BLaER1 treated with 17β-estradiol and CSF1 and Interleukin-3, amounts not matched to agents 10 nM and 100 nM (cell line): Measurements from ENCODE around the gene DIO1.

Experiments used
- H3K27ac ChIP-seq, 11 experiments: shearing (Covaris generic); formaldehyde crosslinking; 2 replicates each; pipeline ENCODE4 v1.8.1; 2022
- H3K27me3 ChIP-seq, 11 experiments: shearing (Covaris generic); formaldehyde crosslinking; 2 replicates each; pipeline ENCODE4 v1.8.1; 2022
- H3K36me3 ChIP-seq, 11 experiments: shearing (Covaris generic); formaldehyde crosslinking; 2 replicates each; pipeline ENCODE4 v1.8.1; 2022
- H3K4me1 ChIP-seq, 10 experiments: shearing (Covaris generic); formaldehyde crosslinking; 2 replicates each; pipeline ENCODE4 v1.8.1; 2022
- H3K4me2 ChIP-seq, 11 experiments: shearing (Covaris generic); formaldehyde crosslinking; 2 replicates each; pipeline ENCODE4 v1.8.1; 2022
- H3K4me3 ChIP-seq, 10 experiments: shearing (Covaris generic); formaldehyde crosslinking; 2 replicates each; pipeline ENCODE4 v1.8.1; 2022
- H3K9ac ChIP-seq, 11 experiments: shearing (Covaris generic); formaldehyde crosslinking; 2 replicates each; pipeline ENCODE4 v1.8.1; 2022
- H3K9me3 ChIP-seq, 11 experiments: shearing (Covaris generic); formaldehyde crosslinking; replicated peaks in 1 of 11; 2 replicates each; pipeline ENCODE4 v1.8.1; 2022
- H4K20me1 ChIP-seq, 11 experiments: shearing (Covaris generic); formaldehyde crosslinking; 2 replicates each; pipeline ENCODE4 v1.8.1; 2022
- Cebpa-rat ChIP-seq, 11 experiments: shearing (Covaris generic); IDR thresholded peaks; 2 replicates each; pipeline ENCODE4 v1.8.1; 2022

DIO1 gene

GRCh38 chr1:53890522-53890941, 3.5 kb upstream of the DIO1 start:
- no peaks in the 10 kb centered on the region for H3K9me3 ChIP-seq
- H4K20me1 ChIP-seq = no peaks in the 10 kb centered on the region
- peak overlapping the region in 7 of 11 experiments; percentile 80 to 89 (median 84); a peak in 11 of 22 replicates for H3K27ac ChIP-seq
- no peaks in the 10 kb centered on the region for H3K27me3 ChIP-seq
- H3K36me3 ChIP-seq = peaks cover 0 to 29% (median 5%) of the 10 kb centered on the region in 11 experiments; a peak in 12 of 22 replicates
- H3K4me2 ChIP-seq = peak overlapping the region; percentile 70 to 96 (median 82)
- peak overlapping the region in 9 of 11 experiments; percentile 79 to 89 (median 85); a peak in 14 of 22 replicates for H3K9ac ChIP-seq
- no peak for TF ChIP-seq Cebpa-rat (IDR thresholded peaks at IDR 0.05)
- H3K4me1 ChIP-seq = peaks cover 38 to 71% (median 45%) of the 10 kb centered on the region in 10 experiments
- H3K4me3 ChIP-seq = peak overlapping the region in 8 of 10 experiments; percentile 79 to 93 (median 88); a peak in 8 of 20 replicates

DNA sequence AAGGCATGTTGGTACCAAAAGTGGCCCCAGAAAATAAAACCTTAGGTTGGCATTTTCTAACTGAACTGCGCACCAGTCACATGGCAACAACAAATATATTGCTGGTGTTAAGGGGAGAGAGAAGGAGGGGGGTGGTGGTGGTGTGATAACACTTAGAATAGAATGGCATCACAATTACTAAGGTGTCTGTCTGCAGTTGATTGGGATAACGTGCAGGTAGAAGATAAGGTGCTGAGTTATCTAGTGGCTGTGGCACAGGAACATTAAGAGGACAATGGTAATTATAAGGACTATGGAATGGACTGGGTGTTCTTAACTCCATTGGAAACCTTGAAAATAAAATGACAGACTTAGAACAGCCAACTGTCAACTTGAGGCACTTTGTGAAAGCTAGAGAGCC, 3.0 kb upstream of the DIO1 start:
- Histone ChIP-seq H4K20me1 (no peaks in the 10 kb centered on the region), H3K9me3 (no peaks in the 10 kb centered on the region), H3K9ac (no peak overlapping the region), H3K4me2 (peak overlapping the region; percentile 70 to 96 (median 82); a peak in 18 of 22 replicates), H3K4me1 (peaks cover 38 to 76% (median 45%) of the 10 kb centered on the region in 10 experiments), H3K27me3 (no peaks in the 10 kb centered on the region), H3K36me3 (peaks cover 0 to 24% (median 5%) of the 10 kb centered on the region in 11 experiments; a peak in 12 of 22 replicates), H3K4me3 (no peak overlapping the region), H3K27ac (no peak overlapping the region)
- TF ChIP-seq Cebpa-rat (IDR thresholded peaks at IDR 0.05) = no peak

DNA sequence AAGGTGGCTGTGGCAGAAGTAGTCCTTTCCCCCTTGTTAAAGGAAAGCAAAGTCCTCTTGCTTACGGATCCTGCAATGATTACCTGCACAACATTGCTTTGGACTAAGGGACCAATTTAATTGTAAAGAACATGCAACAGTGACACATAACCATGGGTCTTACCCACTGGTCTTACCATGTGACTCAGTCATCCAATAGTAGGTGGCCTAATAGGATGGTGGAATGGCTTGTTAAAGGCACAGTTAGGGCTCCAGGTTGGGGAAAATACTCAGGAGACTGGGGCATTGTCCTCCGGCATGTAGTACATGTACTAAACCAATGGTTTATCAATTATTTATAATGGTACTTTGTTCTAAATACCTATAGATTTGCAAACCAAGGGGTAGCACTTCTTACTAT, 2.3 kb upstream of the DIO1 start:
- peak overlapping the region in 4 of 11 experiments; percentile 62 to 82 (median 69); a peak in 5 of 22 replicates for H3K4me2 ChIP-seq
- TF ChIP-seq Cebpa-rat (IDR thresholded peaks at IDR 0.05) = no peak
- no peak overlapping the region for H3K27ac ChIP-seq
- no peaks in the 10 kb centered on the region for H4K20me1 ChIP-seq
- peaks cover 38 to 83% (median 45%) of the 10 kb centered on the region in 10 experiments for H3K4me1 ChIP-seq
- H3K9me3 ChIP-seq = no peaks in the 10 kb centered on the region
- no peaks in the 10 kb centered on the region for H3K27me3 ChIP-seq
- peaks cover 0 to 18% (median 4%) of the 10 kb centered on the region in 11 experiments; a peak in 12 of 22 replicates for H3K36me3 ChIP-seq
- no peak overlapping the region for H3K4me3 ChIP-seq
- H3K9ac ChIP-seq = no peak overlapping the region

DNA sequence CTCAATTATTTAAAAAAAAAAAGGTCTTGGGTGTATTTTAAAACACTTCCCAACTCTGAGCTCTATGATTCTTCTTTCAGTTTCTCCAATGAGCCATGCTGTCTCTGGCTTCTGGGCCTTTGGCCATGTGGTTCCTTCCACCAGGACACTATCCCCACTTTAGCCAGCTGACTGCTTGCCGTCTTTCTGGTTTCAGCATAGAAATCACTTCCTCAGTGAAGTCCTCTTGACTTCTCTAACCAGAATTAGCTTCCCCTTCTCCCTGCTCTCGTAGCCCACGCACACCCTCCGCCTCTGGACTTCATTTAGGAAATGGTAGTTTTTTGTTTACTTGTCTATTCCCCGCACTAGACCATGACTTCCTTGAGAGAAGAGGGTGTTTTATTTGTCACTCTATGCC, 1.1 kb upstream of the DIO1 start:
- no peak for TF ChIP-seq Cebpa-rat (IDR thresholded peaks at IDR 0.05)
- Histone ChIP-seq H3K9ac (peak overlapping the region in 6 of 11 experiments; percentile 1 to 55 (median 34); a peak in 7 of 22 replicates), H3K9me3 (no peaks in the 10 kb centered on the region), H3K27ac (peak overlapping the region in 8 of 11 experiments; percentile 5 to 76 (median 64); a peak in 14 of 22 replicates), H3K4me2 (peak overlapping the region; percentile 18 to 82 (median 51); a peak in 20 of 22 replicates), H3K4me1 (peaks cover 36 to 90% (median 40%) of the 10 kb centered on the region in 10 experiments), H3K27me3 (no peaks in the 10 kb centered on the region), H3K4me3 (no peak overlapping the region), H3K36me3 (peaks cover 0 to 6% (median 0%) of the 10 kb centered on the region in 11 experiments; a peak in 7 of 22 replicates), H4K20me1 (no peaks in the 10 kb centered on the region)

- H3K4me3 ChIP-seq = no peak overlapping the region
- peaks cover 24 to 76% (median 27%) of the 10 kb centered on the region in 10 experiments for H3K4me1 ChIP-seq
- H3K4me2 ChIP-seq = peak overlapping the region in 2 of 11 experiments; percentile 41 to 71; a peak in 4 of 22 replicates
- H3K36me3 ChIP-seq = no peaks in the 10 kb centered on the region
- H3K9ac ChIP-seq = no peak overlapping the region
- H4K20me1 ChIP-seq = no peaks in the 10 kb centered on the region
- no peak overlapping the region for H3K27ac ChIP-seq
- H3K27me3 ChIP-seq = no peaks in the 10 kb centered on the region
- TF ChIP-seq Cebpa-rat (IDR thresholded peaks at IDR 0.05) = no peak
- no peaks in the 10 kb centered on the region for H3K9me3 ChIP-seq
Observed at GRCh38 chr1:53894644-53895043, 657 bp downstream of the DIO1 start.

DNA sequence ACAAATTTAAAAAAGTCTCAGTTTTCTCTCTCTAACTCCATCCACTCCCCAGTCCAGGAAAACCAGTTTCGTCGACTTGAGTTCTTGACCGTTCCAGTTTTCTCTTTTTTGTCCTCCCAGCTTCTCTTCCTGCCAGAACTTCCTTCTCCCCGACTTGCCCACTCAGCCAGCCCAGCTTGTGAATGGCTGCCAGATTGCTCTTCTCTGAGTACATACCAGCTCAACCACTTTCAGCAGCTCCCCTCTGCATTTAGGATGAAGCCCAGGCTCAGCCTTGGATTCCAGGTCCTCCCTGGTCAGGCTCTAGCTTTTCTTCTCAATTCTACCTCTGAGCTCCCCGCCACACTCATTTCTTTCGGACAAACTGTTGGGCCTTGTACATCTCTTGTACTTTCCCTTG, 1.4 kb downstream of the DIO1 start:
- Histone ChIP-seq H4K20me1 (no peaks in the 10 kb centered on the region), H3K4me1 (peaks cover 19 to 70% (median 21%) of the 10 kb centered on the region in 10 experiments), H3K4me3 (no peak overlapping the region), H3K9ac (no peak overlapping the region), H3K27ac (no peak overlapping the region), H3K36me3 (no peaks in the 10 kb centered on the region), H3K27me3 (no peaks in the 10 kb centered on the region), H3K9me3 (no peaks in the 10 kb centered on the region), H3K4me2 (peak overlapping the region in 2 of 11 experiments; percentile 69 to 71; a peak in 4 of 22 replicates)
- TF ChIP-seq Cebpa-rat (IDR thresholded peaks at IDR 0.05) = no peak

DNA sequence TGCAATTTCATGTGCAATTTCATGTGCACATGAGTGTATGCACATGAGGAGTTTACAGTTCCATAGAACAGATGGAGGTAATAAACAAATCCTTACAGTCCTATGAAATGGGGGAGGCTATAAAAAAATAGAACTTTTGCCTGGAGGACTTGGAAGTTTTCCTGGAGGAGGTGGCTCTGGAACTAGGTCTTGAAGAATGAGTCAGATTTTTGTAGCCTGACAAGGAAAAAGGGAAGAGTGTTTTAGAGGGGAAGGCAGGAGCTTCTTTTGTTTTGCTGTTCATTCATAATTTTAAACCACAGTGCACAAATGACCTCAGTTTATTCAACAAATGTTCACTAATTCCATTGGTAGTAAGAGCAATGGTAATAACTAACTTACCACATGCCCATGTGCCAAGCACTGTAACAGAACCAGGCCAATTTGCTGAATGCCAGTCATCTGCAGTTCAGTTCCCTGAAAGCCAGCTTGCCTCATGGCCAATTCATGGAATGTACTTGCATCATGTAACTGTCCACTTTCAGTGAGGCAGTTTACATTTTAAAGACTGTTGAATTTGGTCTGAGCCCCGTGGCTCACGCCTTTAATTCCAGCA, 2.7 kb downstream of the DIO1 start:
- Histone ChIP-seq H3K4me2 (peak overlapping the region in 2 of 11 experiments; percentile 69 to 71; a peak in 4 of 22 replicates), H3K4me1 (peaks cover 12 to 57% (median 16%) of the 10 kb centered on the region in 10 experiments), H3K36me3 (no peaks in the 10 kb centered on the region), H3K27ac (no peak overlapping the region; a peak in 1 of 22 replicates), H3K27me3 (no peaks in the 10 kb centered on the region), H3K4me3 (no peak overlapping the region), H3K9me3 (no peaks in the 10 kb centered on the region), H4K20me1 (no peaks in the 10 kb centered on the region), H3K9ac (no peak overlapping the region)
- no peak for TF ChIP-seq Cebpa-rat (IDR thresholded peaks at IDR 0.05)

- no peak overlapping the region for H3K9ac ChIP-seq
- peak overlapping the region in 2 of 11 experiments; percentile 5 to 16; a peak in 1 of 22 replicates for H3K4me2 ChIP-seq
- H3K4me3 ChIP-seq = no peak overlapping the region
- TF ChIP-seq Cebpa-rat (IDR thresholded peaks at IDR 0.05) = no peak
- H4K20me1 ChIP-seq = no peaks in the 10 kb centered on the region
- no peaks in the 10 kb centered on the region for H3K9me3 ChIP-seq
- H3K27ac ChIP-seq = no peak overlapping the region
- H3K36me3 ChIP-seq = no peaks in the 10 kb centered on the region
- no peaks in the 10 kb centered on the region for H3K27me3 ChIP-seq
- peaks cover 9 to 34% (median 21%) of the 10 kb centered on the region in 10 experiments; a peak in 17 of 20 replicates for H3K4me1 ChIP-seq
Observed at GRCh38 chr1:53899206-53899628, 5.2 kb downstream of the DIO1 start.

- Histone ChIP-seq H3K4me1 (peaks cover 9 to 29% (median 22%) of the 10 kb centered on the region in 10 experiments; a peak in 17 of 20 replicates), H3K4me2 (no peak overlapping the region), H3K9me3 (no peaks in the 10 kb centered on the region), H4K20me1 (no peaks in the 10 kb centered on the region), H3K36me3 (no peaks in the 10 kb centered on the region), H3K27ac (no peak overlapping the region), H3K27me3 (no peaks in the 10 kb centered on the region), H3K4me3 (no peak overlapping the region), H3K9ac (no peak overlapping the region)
- no peak for TF ChIP-seq Cebpa-rat (IDR thresholded peaks at IDR 0.05)
Observed at GRCh38 chr1:53899708-53900107, 5.7 kb downstream of the DIO1 start.
